HG02623 (cell line): ENCODE measurements around the gene NBPF1.
"Not testable (repeated sequence)": the region's sequence is repeated elsewhere in the genome, so short reads cannot be mapped to it uniquely, and the experiment has no call there.

ENCODE experiments used
- ATAC-seq: cut with Tn5 transposase; IDR thresholded peaks from one replicate; pipeline ENCODE4 v1.9.1; 2021; ENCODE audit warnings: moderate library complexity; ENCODE audit not compliant: unreplicated experiment

Gene NBPF1

DNA sequence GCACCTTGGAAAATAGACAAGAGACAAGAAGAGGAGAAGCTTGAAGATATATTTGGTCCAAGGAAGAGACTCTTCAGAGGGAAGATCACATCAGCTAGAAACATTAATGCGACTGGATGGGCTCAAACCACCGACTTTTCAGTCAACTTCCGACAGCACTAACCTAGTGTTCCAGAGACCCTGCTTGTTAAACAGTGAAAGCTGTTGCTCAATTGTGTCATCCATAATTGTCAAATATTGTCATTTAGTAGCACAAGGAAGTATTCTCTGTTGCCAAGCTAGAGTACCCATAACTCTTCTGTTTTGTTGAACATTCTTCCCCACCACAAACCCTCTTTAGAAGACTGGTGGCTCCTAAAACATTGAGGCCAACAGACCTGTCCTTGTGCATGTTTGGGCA, 56.3 kb downstream of the NBPF1 start:
- not testable (repeated sequence) for ATAC-seq

DNA sequence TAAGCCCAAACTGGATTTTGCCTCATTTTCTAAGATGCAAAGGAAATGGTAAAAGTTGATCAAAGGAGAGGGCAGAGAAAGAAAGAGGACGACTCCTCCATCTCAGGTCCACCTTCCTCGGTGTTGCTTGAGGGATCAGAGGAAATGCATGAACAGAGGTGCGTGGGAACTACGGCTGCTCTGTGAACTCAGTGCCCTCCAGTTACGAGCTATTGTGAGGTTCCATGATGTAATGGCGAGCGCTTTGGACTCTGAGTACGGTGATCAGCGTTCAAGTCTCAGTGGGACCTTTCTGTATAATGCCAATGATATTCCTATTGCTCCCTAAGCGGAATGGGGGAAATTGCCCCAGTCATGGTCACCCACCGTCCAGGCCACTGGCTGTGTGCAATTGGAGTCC, 60.1 kb downstream of the NBPF1 start:
- not testable (repeated sequence) for ATAC-seq

DNA sequence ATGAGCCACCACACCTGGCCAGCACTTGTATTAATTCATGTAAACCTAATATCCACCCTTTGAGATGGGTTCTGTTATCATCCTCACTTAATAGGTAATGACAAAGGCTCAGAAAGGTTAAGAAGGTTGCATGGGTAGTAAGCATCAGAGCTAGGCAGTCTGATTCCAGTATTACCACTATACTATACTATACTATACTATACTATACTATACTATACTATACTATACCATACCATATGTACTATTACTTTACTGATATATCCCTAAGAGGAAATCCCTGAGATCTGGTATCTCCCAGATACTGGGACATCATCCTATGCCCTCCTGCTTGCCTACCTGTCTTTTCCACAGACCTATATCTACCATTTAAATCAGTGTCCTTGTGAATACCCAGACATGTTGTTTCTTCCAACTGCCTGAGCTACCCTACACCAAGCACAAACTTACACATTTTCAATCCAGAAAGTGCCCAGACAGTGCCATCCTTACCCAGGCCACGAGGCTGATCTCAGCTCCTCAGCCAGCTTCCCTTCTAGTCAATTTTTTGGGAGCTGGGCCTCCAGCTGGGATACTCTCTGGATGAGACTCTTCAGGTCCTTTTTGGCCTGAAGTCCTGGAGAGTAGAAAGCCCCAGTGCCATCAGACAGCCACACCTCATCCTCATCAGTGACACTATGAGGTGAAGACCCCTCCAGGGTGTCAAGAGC, 63.0 kb downstream of the NBPF1 start:
- not testable (repeated sequence) for ATAC-seq

DNA sequence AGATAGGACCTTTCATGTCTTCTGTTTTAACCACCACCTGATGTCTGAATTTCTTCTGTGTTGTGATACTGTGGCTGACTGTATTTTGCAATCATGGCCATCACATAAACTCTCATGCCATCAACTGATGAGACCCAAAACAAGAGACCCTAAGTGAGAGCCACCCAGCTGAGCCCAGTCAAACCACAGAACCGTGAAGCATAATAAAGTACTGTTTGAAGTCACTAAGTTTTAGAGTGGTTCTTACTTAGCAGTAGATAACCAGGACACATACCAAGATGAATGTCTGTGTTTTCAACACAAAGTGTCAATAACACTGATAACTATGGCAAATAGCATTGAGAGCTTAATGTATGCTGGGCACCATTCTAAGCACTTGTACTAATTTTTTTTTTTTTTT, 63.8 kb downstream of the NBPF1 start:
- ATAC-seq, result not testable (repeated sequence)

DNA sequence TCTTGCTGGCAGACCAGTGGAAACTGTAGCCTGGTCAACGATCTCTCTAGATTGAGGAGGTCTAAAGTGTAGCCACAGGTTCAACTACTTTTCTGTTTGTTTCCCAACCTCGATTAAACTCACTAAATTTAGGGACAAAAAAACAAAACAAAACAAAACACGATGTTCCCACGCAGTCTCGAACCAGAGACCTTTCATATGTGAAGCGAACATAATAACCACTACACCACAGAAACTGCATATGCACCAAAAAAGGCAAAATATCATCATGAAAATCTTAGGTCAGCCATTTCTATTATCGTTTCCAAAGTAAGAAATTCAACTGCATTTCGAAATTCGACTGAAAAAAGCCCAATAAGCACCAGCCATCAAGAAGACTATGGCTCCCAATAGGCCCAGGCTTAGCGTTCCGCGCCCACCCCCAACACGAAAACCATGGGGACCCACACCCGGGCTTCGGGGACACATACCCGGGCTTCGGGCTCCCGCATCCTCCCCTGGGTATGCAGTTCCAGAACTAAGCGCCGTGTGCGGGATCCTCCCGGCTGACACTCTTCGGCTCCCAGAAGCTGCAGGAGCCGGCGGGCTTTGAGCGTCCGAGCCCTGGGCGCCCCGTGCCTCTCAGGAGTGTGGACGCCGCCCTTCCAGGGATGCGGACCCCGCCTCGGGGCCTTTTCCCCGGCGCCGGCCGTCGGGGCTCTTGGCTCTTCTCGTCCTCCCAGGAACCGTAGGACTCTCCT, 65.7 kb downstream of the NBPF1 start:
- not testable (repeated sequence) for ATAC-seq

DNA sequence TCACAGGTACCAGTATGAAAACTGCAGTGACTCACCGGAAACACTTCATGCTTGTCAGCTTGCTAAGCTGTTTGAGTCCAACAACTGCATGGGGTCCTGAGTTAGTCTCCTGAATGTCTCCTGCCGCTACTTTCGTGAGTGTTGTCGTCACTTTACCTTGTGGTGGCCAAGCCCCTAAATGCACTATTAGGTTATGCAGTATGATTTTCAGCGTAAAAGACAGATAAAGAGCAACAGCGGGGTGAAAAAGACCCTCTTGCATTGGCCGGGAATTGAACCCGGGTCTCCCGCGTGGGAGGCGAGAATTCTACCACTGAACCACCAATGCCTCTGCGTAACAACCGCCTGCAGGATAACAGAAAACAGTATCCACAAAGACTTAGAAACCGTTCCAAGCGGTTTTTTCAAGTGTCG, 67.7 kb downstream of the NBPF1 start:
- ATAC-seq, result not testable (repeated sequence)

DNA sequence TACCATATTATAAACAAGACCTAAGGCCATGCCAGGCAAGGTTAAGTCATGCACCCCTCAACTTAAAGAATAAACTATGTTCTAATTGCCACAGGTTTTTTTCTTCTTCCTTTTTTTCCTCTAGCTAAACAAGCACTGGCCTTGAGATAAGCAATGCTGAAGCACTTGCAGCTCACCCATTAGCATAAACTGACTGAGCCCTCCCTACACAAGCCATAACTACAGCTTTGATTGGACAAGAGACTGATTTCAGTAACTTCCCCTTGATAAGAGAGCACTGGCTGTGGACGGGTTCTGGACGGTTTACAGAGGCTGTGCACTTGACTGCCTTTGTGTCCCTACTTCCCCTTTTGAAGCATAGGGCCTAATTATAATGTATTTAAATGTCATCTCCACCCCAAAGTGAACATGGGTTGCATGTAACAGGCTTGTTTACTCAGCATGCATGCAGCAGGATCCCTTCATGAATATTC, 72.9 kb downstream of the NBPF1 start:
- ATAC-seq, result not testable (repeated sequence)

DNA sequence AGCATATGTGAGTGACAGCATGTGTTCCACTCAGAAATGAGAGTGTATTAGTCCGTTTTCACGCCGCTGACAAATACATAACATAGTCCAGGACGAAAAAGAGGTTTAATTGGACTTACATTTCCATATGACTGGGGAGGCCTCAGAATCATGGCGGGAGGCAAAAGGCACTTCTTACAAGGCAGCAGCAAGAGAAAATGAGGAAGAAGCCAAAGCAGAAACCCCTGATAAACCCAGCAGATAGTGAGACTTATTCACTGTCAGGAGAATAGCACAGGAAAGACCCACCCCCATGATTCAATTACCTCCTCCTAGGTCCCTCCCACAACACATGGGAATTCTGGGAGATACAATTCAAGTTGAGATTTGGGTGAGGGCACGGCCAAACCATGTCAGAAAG, 75.8 kb downstream of the NBPF1 start:
- not testable (repeated sequence) for ATAC-seq

DNA sequence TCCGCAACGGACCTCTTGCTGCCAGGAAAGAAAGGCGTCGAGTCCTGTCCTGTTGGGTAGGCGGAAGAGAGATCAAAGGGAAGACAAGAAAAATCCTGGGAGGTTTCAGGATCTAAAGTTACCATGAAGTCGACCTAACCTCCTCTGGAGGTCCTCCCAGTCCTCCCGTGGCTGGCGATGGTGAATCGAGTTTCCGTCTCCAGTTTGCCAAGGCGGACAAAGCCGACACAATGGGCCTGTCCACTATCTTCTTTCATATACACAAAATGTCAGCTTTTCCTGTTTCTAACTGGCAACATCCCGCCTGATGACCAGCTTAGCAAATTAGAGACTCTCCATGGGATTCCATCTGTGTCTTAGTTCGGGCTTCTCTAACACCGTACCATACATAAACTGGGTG, 76.6 kb downstream of the NBPF1 start:
- ATAC-seq, result not testable (repeated sequence)

DNA sequence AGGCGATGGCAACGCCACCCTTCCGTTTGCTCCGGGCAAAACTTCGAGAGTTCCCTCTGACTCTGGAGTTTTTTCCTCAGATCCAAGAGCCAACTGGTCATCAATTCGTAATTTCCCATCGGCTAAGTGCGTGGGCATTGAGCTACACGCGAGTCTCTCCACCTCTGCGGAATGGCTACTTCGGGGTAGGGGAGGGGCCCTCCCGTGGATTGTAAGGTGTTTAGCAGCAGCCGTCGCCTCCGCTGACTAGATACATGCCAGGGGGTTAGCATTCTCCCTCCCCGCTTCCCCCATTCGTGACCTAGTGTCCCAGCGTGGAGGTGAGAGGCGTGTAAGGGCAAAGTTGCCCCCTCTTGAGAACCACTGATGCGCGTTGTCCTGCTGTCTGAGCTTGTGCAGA, 77.5 kb downstream of the NBPF1 start:
- ATAC-seq, result not testable (repeated sequence)

DNA sequence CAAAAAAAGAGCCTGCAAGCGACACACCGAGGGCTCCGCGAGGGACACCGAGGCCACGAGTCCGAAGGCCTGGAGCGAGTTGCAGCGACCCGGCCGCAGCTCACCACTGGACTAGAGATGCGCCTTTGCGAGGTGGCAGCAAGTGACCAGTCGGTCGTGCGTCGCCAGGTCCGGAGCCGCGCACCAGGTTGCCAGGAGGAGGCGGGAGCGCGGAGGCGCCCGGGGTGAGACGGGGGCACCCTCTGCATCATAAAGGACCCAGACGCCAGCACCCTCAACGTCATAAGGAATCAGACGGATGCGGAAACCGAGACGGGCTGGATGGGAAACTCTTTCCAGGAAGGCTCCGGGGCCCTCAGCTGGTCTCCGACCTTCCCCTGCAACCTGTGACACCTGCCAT, 77.9 kb downstream of the NBPF1 start:
- not testable (repeated sequence) for ATAC-seq

DNA sequence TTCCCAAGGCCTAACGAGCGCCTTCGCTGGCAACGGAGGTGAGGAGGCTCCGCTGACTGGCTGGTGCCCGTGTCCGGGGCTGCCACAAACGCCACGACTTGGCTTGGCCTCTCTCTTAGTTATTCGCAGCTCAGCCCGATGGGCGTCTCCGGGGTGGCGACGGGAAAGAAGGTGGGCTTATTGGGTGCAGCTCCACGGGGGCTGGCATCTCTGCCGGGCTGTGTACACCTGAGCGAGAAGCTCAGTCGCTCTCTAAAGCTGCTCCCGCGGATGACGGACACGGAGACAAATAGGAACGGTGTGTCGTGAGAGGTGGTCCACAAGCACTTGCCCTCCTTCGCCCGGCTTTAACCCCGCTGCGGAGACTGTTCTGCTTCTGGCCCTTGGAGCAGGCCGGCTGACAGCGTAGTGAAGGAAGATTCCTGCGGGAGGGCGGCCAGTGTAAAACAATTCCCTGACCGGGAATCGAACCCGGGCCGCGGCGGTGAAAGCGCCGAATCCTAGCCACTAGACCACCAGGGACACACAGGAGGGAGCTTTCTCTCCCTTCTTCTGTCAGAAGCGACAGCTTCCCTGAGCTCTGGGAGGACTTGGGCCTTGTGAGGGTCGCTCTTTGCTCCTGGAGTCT, 78.4 kb downstream of the NBPF1 start:
- not testable (repeated sequence) for ATAC-seq

DNA sequence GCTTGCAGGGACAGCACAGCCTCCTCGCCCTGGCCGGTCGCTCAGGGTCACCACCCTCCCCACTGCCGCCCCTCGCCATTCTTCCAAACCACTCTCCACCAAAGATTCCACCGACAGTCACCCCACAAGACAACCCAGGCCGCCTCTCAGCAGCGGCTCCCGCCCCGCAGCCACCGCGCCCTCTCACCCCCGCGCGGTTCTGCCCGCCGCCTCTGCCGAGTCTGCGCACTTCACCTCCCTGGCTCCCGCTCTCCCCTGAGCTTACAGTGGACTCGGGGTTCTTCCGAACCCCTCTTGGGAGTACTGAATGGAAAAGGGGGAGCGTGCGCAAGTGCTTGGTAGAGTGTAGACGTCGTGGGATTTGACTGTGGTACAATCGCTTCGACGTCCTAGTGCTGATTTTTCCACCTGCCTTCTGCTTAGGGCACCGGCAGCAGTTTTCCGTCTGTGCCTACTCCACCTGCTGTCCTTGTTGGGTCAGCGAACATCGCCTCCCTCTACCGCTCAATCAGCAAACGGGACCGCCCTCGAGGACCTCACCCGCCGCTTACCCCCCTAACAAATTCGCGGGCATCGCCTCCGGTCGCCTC, 79.0 kb downstream of the NBPF1 start:
- not testable (repeated sequence) for ATAC-seq

DNA sequence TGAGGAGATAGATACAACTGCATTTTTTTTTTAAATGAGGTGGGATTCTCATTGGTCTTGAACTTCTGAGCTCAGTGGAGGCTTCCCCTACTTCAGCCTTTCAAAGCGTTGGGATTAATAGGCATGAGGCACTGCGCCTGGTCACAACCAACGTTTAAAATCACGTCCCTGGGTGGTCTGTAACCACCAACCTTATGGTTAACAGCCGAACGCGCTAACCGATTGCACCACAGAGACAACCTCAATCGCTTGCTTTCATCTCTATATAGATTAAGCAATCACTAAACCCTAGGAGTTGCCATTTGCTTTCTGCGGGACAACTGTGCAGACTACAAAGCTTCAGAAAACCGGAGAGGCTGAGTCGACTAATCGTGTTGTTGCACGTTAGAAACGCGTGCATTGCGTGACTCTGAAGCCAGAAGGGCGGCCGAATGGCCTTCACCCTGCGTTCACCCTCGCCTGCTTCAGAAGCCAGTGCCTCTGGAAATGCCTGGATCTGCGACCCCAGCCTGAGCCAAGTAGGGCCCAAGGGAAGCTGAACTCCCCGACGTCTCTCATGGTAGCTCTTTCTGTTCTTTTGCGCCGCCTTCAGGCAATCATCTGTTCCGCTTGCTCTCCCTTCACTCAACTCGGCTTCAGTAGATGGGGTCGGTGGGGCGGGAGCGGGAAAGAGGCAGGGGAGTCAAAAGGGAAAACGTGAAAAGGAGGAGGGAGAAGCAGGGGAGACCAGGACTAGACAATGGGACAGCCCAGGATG, 81.0 kb downstream of the NBPF1 start:
- not testable (repeated sequence) for ATAC-seq

DNA sequence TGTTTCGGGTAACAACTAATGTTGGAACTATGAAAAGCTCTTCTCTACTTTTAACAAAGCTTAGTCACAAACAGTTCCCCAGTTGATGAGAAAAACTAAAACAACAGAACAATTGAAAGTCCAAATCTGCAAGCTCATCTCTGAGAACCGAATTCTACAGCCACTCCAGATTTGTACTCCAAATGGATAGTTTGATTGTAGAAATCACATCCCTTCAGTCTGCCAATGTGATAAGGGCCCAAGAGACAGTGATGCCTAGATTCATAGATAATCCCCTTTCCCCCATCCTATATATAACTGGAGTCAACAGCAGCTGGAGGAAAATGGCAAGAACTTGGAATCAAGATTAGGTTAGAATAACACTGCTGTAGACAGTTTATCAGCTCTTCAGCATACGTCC, 85.0 kb downstream of the NBPF1 start:
- not testable (repeated sequence) for ATAC-seq

DNA sequence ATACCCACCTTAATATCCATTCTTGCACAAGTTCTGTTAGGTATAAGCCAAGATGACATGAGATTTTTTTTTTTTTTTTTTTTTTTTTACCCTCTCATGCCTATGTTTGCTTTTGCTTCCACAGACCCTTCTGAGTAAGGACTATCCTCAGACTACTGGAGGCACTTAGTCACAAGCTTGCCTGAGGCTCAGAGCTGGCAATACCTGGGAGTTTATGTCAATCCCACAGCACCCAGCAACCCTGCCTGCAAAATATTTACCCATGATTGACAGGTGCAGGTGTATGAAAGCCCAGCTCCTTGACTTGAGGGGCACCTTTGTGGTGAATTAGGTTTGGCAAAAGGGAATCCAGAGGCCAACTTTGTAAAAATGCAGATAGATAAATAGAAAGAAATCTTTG, 87.6 kb downstream of the NBPF1 start:
- not testable (repeated sequence) for ATAC-seq

DNA sequence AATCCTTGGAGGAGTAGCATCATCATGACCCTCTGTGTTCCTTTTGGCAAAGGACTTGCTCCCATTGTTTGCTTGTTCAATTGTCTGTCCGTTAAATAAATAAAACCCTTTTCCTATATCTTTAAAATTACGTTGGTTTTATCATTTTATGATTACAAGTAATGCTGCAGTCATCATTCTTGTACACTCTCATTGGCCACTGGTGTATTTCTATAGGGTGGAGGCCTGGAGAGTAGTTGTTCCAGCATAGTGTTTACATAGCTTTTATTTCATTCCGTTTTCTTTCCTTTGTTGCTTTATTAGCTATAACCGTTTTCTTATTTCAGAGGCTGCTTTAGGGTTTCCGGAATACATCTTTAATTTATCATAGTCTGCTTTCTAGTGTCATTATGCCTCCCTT, 91.7 kb downstream of the NBPF1 start:
- ATAC-seq, result not testable (repeated sequence)

DNA sequence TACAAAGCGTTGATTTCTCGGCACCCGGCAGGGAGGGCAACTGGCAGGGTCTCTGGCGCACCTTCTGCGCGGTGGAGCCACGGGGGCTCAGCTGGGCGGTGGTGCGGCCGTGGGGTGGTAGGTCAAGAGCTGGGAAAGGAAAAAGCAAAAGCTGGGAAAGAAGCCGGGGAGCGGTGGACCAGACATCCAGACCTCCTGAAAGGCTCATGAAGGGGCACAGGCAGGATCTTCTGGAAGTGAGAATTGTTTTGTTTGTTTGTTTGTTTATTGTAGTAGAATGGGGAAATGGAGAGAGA, 92.1 kb downstream of the NBPF1 start:
- ATAC-seq, result no peak

DNA sequence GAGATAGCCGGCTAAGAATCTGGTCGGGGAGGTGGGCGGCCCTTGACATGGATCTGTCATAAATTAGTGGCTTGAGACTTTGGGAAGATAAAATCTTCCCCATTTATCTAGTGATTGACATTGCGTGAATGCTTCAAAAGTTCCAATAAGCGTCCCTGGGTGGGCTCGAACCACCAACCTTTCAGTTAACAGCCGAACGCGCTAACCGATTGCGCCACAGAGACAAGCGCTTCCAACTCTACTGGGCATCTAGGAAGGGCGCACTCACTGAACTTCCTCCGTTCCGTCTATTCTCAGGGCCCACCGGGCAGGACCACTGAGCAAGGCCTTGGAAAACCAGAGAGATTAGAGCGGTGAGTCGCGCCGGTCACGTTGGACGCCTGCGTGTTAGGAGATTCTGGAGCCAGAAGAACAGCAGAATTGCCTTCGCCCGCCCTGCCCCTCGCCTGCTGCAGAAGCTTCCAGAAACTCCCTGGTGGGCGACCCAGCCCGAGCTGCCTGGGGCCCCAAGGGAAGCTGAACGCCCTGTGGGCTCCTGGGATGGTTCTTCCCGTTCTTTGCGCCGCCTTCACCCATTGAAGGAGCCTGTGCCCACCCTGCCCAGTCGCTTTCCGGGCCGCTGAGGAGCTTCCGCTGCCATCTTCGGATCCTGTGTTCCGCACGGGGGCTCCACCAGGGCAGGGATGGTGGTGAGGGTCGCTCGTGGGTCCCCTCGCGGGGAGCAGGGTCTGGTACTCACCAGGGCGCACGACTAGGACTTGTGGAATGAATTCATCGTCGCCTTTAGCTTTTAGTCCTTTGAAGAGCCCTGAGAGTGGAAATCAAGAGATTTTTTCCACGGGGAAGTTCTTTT, 92.7 kb downstream of the NBPF1 start:
- not testable (repeated sequence) for ATAC-seq
